Tibial nerve (tissue), 4 donors: Measurements from ENCODE around the gene OR9G4. TPM values are rescaled to one million over a fixed set of nuclear protein-coding genes. Genes with fewer than 3 reads are reported as not detected.

Experiments used
- DNase-seq, 2 donors: peaks; one replicate each; pipeline ENCODE4 v3.0.0-alpha.2; 2019; ENCODE audit warnings: low spot score in 2 of 2
- H3K27ac ChIP-seq, 4 donors: fragments of 200-600 bp; sonication (generic) in 3 of 4; one replicate each; pipeline ENCODE4 v1.5.1; 2017 to 2019; ENCODE audit warnings: mild to moderate bottlenecking in 1 of 4
- H3K27me3 ChIP-seq, 2 donors: fragments of 200-600 bp; sonication (generic) in 1 of 2; one replicate each; pipeline versions ENCODE4 v1.5.1 to v1.6.0; 2017 to 2019
- H3K36me3 ChIP-seq, 3 donors: fragments of 200-600 bp; sonication (generic); one replicate each; pipeline ENCODE4 v1.5.1; 2018 to 2019
- H3K4me1 ChIP-seq, 4 donors: fragments of 200-600 bp; sonication (generic) in 3 of 4; one replicate each; pipeline ENCODE4 v1.5.1; 2017 to 2019
- H3K4me3 ChIP-seq, 4 donors: fragments of 200-600 bp; sonication (generic) in 3 of 4; one replicate each; pipeline ENCODE4 v1.5.1; 2017 to 2019; ENCODE audit warnings: mild to moderate bottlenecking in 1 of 4, moderate library complexity in 1 of 4
- H3K9me3 ChIP-seq, 4 donors: fragments of 200-600 bp; sonication (generic) in 3 of 4; one replicate each; pipeline ENCODE4 v1.5.1; 2017 to 2019
- EP300 ChIP-seq, 2 donors: sonication (generic); formaldehyde crosslinking; IDR thresholded peaks; one replicate each; pipeline ENCODE4 v1.6.1; 2017; ENCODE audit warnings: antibody characterized with exemption in 2 of 2, mild to moderate bottlenecking in 1 of 2
- POLR2A ChIP-seq, 2 donors: fragments of 450-650 bp; IDR thresholded peaks; one replicate each; pipeline ENCODE4 v1.6.1; 2017; ENCODE audit warnings: antibody characterized with exemption in 2 of 2, mild to moderate bottlenecking in 2 of 2, moderate library complexity in 2 of 2
- WGBS, 2 donors: methylation state at CpG; one replicate each; pipeline ENCODE4 v1.1.5; 2018; 5-methylcytosine and 5-hydroxymethylcytosine counted together
- total RNA-seq, 4 donors: library from RNA; depleted of rRNA; stranded (reverse); fragments of >200 nt; gene quantifications; one replicate each; pipeline ENCODE4 v1.1.0, GENCODE V29; 2016
- TF ChIP-seq, protein P1 (sequence below), 5 experiments: fragments of 200-600 bp in 3 of 5; fragments of 450-650 bp in 2 of 5; sonication (generic) in 3 of 5; IDR thresholded peaks; one replicate each; pipeline ENCODE4 v1.5.1; 2016 to 2019; ENCODE audit warnings: antibody characterized with exemption in 5 of 5, mild to moderate bottlenecking in 3 of 5, moderate library complexity in 2 of 5

The OR9G4 gene
- total RNA-seq, 4 donors from 2014 or later = not detected

DNA sequence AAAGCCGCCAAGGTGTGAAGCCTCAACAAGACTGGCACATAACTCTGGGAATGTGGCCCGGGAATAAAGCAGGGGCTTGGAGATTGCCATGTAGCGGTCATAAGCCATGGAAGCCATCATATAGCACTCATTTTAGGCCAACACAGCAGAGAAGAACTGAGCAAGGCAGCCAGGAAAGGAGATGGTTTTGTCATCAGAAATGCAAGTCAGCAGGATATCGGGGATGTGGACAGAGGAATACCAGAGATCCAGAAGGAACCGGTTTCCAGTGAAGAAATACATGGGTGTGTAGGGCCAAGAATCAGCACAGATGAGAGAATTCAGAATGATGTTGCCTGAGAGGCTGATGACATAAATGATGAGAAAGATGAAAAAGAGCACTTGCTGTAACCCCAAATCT lies 3.0 kb upstream of the OR9G4 start:
- WGBS, 2 donors = 89 to 91% methylated on average over 5 of the region's 5 CpGs
- H3K4me1 ChIP-seq = no peaks in the 10 kb centered on the region
- TF ChIP-seq, protein P1, sequence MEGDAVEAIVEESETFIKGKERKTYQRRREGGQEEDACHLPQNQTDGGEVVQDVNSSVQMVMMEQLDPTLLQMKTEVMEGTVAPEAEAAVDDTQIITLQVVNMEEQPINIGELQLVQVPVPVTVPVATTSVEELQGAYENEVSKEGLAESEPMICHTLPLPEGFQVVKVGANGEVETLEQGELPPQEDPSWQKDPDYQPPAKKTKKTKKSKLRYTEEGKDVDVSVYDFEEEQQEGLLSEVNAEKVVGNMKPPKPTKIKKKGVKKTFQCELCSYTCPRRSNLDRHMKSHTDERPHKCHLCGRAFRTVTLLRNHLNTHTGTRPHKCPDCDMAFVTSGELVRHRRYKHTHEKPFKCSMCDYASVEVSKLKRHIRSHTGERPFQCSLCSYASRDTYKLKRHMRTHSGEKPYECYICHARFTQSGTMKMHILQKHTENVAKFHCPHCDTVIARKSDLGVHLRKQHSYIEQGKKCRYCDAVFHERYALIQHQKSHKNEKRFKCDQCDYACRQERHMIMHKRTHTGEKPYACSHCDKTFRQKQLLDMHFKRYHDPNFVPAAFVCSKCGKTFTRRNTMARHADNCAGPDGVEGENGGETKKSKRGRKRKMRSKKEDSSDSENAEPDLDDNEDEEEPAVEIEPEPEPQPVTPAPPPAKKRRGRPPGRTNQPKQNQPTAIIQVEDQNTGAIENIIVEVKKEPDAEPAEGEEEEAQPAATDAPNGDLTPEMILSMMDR (IDR thresholded peaks at IDR 0.05) = no peak
- no peak for TF ChIP-seq POLR2A (IDR thresholded peaks at IDR 0.05)
- no peak for TF ChIP-seq EP300 (IDR thresholded peaks at IDR 0.05)
- no peaks in the 10 kb centered on the region for H3K36me3 ChIP-seq
- DNase-seq = no peak
- H3K27me3 ChIP-seq = no peaks in the 10 kb centered on the region
- no peak overlapping the region for H3K27ac ChIP-seq
- H3K9me3 ChIP-seq = no peaks in the 10 kb centered on the region
- no peak overlapping the region for H3K4me3 ChIP-seq

DNA sequence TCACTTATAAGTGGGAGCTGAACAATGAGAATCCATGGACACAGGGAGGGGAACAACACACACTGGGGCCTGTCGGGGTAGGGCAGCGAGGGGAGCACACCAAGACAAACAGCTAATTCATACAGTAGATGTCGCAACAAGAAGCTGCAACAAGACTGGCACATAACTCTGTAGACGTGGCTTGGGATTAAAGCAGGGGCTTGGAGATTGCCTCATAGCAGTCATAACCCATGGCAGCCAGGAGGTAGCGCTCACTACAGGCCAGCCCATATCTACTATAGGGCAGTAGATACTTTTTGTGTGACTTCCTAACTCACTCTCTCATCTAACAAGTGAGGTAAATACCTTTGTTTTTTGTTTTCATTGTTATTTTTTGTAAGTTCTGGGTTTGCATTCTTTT lies 1.7 kb upstream of the OR9G4 start:
- Histone ChIP-seq H3K27me3 (no peaks in the 10 kb centered on the region), H3K27ac (no peak overlapping the region), H3K4me1 (no peaks in the 10 kb centered on the region), H3K4me3 (no peak overlapping the region), H3K36me3 (no peaks in the 10 kb centered on the region), H3K9me3 (no peaks in the 10 kb centered on the region)
- 71 to 86% methylated on average over 5 of the region's 5 CpGs for WGBS, 2 donors
- no peak for DNase-seq
- TF ChIP-seq, protein P1 (IDR thresholded peaks at IDR 0.05) = no peak
- TF ChIP-seq EP300 (IDR thresholded peaks at IDR 0.05) = no peak

DNA sequence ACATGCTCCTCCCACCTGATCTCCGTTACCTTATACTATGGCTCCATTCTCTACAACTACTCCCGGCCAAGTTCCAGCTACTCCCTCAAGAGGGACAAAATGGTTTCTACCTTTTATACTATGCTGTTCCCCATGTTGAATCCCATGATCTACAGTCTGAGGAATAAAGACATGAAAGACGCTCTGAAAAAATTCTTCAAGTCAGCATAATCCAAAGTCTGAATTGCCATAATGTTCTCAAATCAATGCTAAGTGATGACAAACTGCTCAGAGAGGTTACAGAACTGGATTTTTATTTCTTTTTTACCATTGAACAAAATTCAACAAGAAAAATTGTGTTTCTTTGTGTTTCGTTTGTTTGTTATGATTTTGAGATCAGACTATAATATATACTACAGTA lies 7.6 kb downstream of the OR9G4 start:
- 85 to 87% methylated on average over 4 of the region's 4 CpGs for WGBS, 2 donors
- Histone ChIP-seq H3K27me3 (no peaks in the 10 kb centered on the region), H3K27ac (no peak overlapping the region), H3K4me3 (no peak overlapping the region), H3K36me3 (no peaks in the 10 kb centered on the region), H3K4me1 (no peaks in the 10 kb centered on the region), H3K9me3 (no peaks in the 10 kb centered on the region)
- TF ChIP-seq EP300 (IDR thresholded peaks at IDR 0.05) (no peak), POLR2A (IDR thresholded peaks at IDR 0.05) (no peak)
- TF ChIP-seq, protein P1 (IDR thresholded peaks at IDR 0.05) = no peak
- DNase-seq = no peak

DNA sequence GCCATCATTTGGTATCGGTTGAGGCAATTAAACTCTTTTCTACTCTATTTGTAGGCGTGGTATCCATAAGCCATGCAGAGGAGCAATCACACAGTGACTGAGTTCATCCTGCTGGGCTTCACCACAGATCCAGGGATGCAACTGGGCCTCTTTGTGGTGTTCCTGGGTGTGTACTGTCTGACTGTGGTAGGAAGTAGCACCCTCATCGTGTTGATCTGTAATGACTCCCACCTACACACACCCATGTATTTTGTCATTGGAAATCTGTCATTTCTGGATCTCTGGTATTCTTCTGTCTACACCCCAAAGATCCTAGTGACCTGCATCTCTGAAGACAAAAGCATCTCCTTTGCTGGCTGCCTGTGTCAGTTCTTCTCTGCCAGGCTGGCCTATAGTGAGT lies 8.4 kb downstream of the OR9G4 start:
- TF ChIP-seq EP300 (IDR thresholded peaks at IDR 0.05) (no peak), POLR2A (IDR thresholded peaks at IDR 0.05) (no peak)
- TF ChIP-seq, protein P1 (IDR thresholded peaks at IDR 0.05) = no peak
- Histone ChIP-seq H3K4me1 (no peaks in the 10 kb centered on the region), H3K9me3 (no peaks in the 10 kb centered on the region), H3K4me3 (no peak overlapping the region), H3K36me3 (no peaks in the 10 kb centered on the region), H3K27ac (no peak overlapping the region), H3K27me3 (no peaks in the 10 kb centered on the region)
- 91 to 93% methylated on average over 3 of the region's 3 CpGs for WGBS, 2 donors
- DNase-seq = no peak

DNA sequence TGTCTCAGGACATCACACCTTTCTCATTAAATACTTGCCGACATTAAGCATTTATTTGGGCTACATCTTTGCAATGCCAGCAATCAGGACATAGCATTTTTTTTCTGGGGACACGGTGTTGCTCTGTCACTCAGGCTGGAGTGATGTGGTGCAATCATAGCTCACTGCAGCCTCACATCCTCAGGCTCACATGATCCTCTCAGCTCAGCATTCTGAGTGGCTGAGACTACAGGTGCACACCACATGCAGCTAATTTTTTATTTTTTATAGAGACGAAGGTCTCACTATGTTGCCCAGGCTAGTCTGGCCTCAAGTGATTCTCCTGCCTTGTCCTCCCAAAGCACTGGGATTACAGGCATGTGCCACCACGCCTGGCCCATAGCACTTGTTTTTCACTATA lies 28.0 kb downstream of the OR9G4 start:
- Histone ChIP-seq H3K4me3 (no peak overlapping the region), H3K4me1 (no peaks in the 10 kb centered on the region), H3K27ac (no peak overlapping the region), H3K27me3 (no peaks in the 10 kb centered on the region), H3K36me3 (no peaks in the 10 kb centered on the region), H3K9me3 (no peaks in the 10 kb centered on the region)
- WGBS, 2 donors = 68% methylated on average over 4 of the region's 4 CpGs
- DNase-seq = no peak
- TF ChIP-seq EP300 (IDR thresholded peaks at IDR 0.05) = no peak
- TF ChIP-seq POLR2A (IDR thresholded peaks at IDR 0.05) = no peak
- TF ChIP-seq, protein P1 (IDR thresholded peaks at IDR 0.05) = no peak
